ENCODE results near the gene FATE1. TPM values are rescaled to one million over a fixed set of nuclear protein-coding genes. Genes with fewer than 3 reads are reported as not detected.

The FATE1 gene
- total and polyA plus RNA-seq, 2 of the 13 experiments (the other 11 are each of a cell fraction or from before 2014, with no cell fraction given) = not detected

GRCh38 chrX:151735219-151735618 is 19.4 kb downstream of the FATE1 start:
- Histone ChIP-seq H3K9ac (ENCODE audit: insufficient read depth, low read depth, low read length) (no peak overlapping the region), H4K20me1 (ENCODE audit: insufficient read depth, low read length) (no peaks in the 10 kb centered on the region), H3K27me3 (ENCODE audit: control insufficient read depth in 1 of 2, insufficient read depth in 2 of 2, low read length in 2 of 2) (no peaks in the 10 kb centered on the region), H3K4me1 (ENCODE audit: insufficient read depth, low read length) (no peaks in the 10 kb centered on the region), H3K36me3 (replicated peaks in 1 of 2; ENCODE audit: control insufficient read depth in 1 of 2, insufficient read depth in 2 of 2, low read length in 2 of 2) (no peaks in the 10 kb centered on the region), H3K4me2 (ENCODE audit: low read depth, low read length) (no peak overlapping the region), H3K9me3 (ENCODE audit: low read length) (no peaks in the 10 kb centered on the region), H3K79me2 (ENCODE audit: insufficient read depth, low read length) (no peaks in the 10 kb centered on the region), H3K4me3 (replicated peaks in 1 of 3; ENCODE audit: insufficient read depth in 1 of 3, low read depth in 2 of 3, low read length in 3 of 3) (no peak overlapping the region), H3K27ac (ENCODE audit: extremely low read length, insufficient read depth, low read length) (no peak overlapping the region), H2AFZ (ENCODE audit: low read length) (no peak overlapping the region)
- ATAC-seq = no peak
- DNase-seq (ENCODE audit: low spot score) = no peak
- ChIA-PET POLR2A (no interaction called here), CTCF (ENCODE audit: low intra/inter-chr PET ratio, low total read pairs) (no interaction called here)
- WGBS (ENCODE audit: low lambda C conversion rate) = 0% methylated on average over 2 of the region's 2 CpGs
- FAIRE-seq = no peak
- in situ Hi-C loops (cut with HindIII; ENCODE audit: extremely low pct_ligation_motif_present, low pct_unique_long_range_greater_than_20kb) (loop anchor here (25.0 kb wide), 1 partner anchor 1077 kb away; no protein-coding TSS in a partner anchor), intact Hi-C loops (cut with micrococcal nuclease; ENCODE audit: unreplicated experiment) (no loop called here)
- BruUV-seq (replicated peaks) = no TSS peak
- TF ChIP-seq DPF2 (CRISPR knock-in tag; IDR thresholded peaks at IDR 0.05; ENCODE audit: borderline replicate concordance, low read depth) (no peak), MLXIP (CRISPR knock-in tag; IDR thresholded peaks at IDR 0.05; ENCODE audit: borderline replicate concordance) (no peak), ZNF18 (CRISPR knock-in tag; IDR thresholded peaks at IDR 0.05; ENCODE audit: insufficient replicate concordance) (no peak), ZNF317 (CRISPR knock-in tag; IDR thresholded peaks at IDR 0.05) (no peak), REPIN1 (CRISPR knock-in tag; IDR thresholded peaks at IDR 0.05; ENCODE audit: borderline replicate concordance, low read depth) (no peak), NKX3-1 (CRISPR knock-in tag; IDR thresholded peaks at IDR 0.05) (no peak), ZNF597 (CRISPR knock-in tag; IDR thresholded peaks at IDR 0.05) (no peak), ZNF572 (CRISPR knock-in tag; IDR thresholded peaks at IDR 0.05) (no peak)
